GM20000 (cell line): ENCODE data around the gene BMP2K.

ENCODE experiments used
- DNase-seq: peaks from one replicate; pipeline ENCODE4 v3.0.0; 2012; ENCODE audit warnings: low spot score
- CTCF ChIP-seq: IDR thresholded peaks from 2 replicates; pipeline ENCODE4 v1.5.1; 2012; ENCODE audit warnings: mild to moderate bottlenecking, control low read depth; ENCODE audit errors: extremely low read depth, missing control alignments

Gene BMP2K

GRCh38 chr4:78796526-78796925, 20.4 kb downstream of the BMP2K start:
- no peak for TF ChIP-seq CTCF
- DNase-seq = no peak

- DNase-seq = no peak
- no peak for TF ChIP-seq CTCF
These were observed 21.7 kb downstream of the BMP2K start for GRCh38 chr4:78797777-78798284.

GRCh38 chr4:78799551-78800495, 23.7 kb downstream of the BMP2K start:
- DNase-seq = no peak
- TF ChIP-seq CTCF = no peak

- no peak for TF ChIP-seq CTCF
- DNase-seq = no peak
These were observed 24.8 kb downstream of the BMP2K start for GRCh38 chr4:78800965-78801364.

GRCh38 chr4:78803983-78804382, 27.8 kb downstream of the BMP2K start:
- TF ChIP-seq CTCF = no peak
- DNase-seq = no peak

GRCh38 chr4:78806943-78807460, 30.9 kb downstream of the BMP2K start:
- no peak for DNase-seq
- TF ChIP-seq CTCF = no peak

- TF ChIP-seq CTCF = no peak
These were observed 33.1 kb downstream of the BMP2K start for GRCh38 chr4:78809295-78809694.

More at GRCh38 chr4:78809295-78809694, 33.1 kb downstream of the BMP2K start:
- DNase-seq = no peak
